ENCODE measurements around the gene MT1F.

DNA sequence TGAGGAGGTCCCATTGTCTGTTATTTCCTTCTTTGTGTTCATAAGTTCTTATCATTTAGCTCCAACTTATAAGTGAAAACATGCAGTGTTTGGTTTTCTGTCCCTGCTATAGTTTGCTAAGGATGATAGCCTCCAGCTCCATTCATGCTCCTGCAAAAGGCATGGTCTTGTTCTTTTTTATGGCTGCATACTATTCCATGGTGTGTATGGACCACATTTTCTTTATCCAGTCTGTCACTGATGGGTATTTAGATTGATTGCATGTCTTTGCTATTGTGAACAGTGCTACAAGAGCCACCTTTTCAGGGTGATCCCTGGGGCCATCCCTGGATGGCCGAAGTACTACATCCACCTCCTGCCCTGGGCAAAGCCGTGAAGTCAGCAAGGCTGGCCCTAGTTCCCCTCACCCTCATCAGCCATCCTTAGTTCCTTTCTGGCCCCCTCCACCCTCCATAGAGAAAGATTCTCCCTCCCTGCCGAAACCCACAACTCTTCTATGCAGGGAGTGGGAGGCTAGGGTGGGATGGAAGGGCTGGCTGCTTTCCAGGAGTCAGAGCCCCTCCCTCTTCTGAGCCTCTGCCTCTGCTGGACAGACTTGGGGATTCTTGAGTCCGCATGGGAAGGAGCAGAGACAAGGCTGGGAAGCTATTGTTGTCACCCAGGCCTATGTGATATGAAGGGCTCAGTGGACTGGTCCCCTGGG lies 32.8 kb downstream of the MT1F start:
- TF ChIP-seq CTCF (conservative IDR thresholded peaks at IDR 0.05; ENCODE audit: low read length) = no peak
- no peak for TF ChIP-seq EZH2phosphoT487 (IDR thresholded peaks at IDR 0.05; ENCODE audit: borderline replicate concordance, low read depth, low read length)
